ENCODE measurements around the gene SMARCA2.
A peak's percentile ranks its signal among the peaks of the same experiment; 100 is the strongest.

Gene SMARCA2

GRCh38 chr9:2014696-2015580, at the start of gene SMARCA2:
Gene SMARCA2, plus strand, starts transcription at chr9:2015347. Its CDS starts 13,676 bp downstream, at chr9:2029023.
- peak; percentile 69 to 98 (median 96) for DNase-seq

- DNase-seq = no peak
Measured at GRCh38 chr9:1966725-1967366, 48.3 kb upstream of the SMARCA2 start.

- no peak for DNase-seq
Measured at GRCh38 chr9:1969160-1969559, 46.0 kb upstream of the SMARCA2 start.

- DNase-seq = no peak
Measured at GRCh38 chr9:1969898-1970297, 45.2 kb upstream of the SMARCA2 start.

- no peak for DNase-seq
Measured at GRCh38 chr9:1972672-1973071, 42.5 kb upstream of the SMARCA2 start.

- DNase-seq = no peak
Measured at GRCh38 chr9:1977026-1977425, 38.1 kb upstream of the SMARCA2 start.

GRCh38 chr9:1978941-1979340, 36.2 kb upstream of the SMARCA2 start:
- DNase-seq = no peak

- DNase-seq = no peak
Measured at GRCh38 chr9:1979741-1980367, 35.3 kb upstream of the SMARCA2 start.

GRCh38 chr9:1980387-1980786, 34.8 kb upstream of the SMARCA2 start:
- no peak for DNase-seq

GRCh38 chr9:1982074-1982473, 33.1 kb upstream of the SMARCA2 start:
- DNase-seq = no peak

GRCh38 chr9:1986341-1986740, 28.8 kb upstream of the SMARCA2 start:
- DNase-seq = no peak

- no peak for DNase-seq
Measured at GRCh38 chr9:1989500-1989899, 25.6 kb upstream of the SMARCA2 start.

- DNase-seq = no peak
Measured at GRCh38 chr9:1994180-1994579, 21.0 kb upstream of the SMARCA2 start.

GRCh38 chr9:1995084-1995483, 20.1 kb upstream of the SMARCA2 start:
- no peak for DNase-seq

GRCh38 chr9:1996156-1996555, 19.0 kb upstream of the SMARCA2 start:
- no peak for DNase-seq

GRCh38 chr9:1997646-1998045, 17.5 kb upstream of the SMARCA2 start:
- no peak for DNase-seq

GRCh38 chr9:1998111-1998510, 17.0 kb upstream of the SMARCA2 start:
- DNase-seq = no peak

GRCh38 chr9:2000314-2000713, 14.8 kb upstream of the SMARCA2 start:
- no peak for DNase-seq

- no peak for DNase-seq
Measured at GRCh38 chr9:2008372-2008771, 6.8 kb upstream of the SMARCA2 start.

GRCh38 chr9:2012347-2012746, 2.8 kb upstream of the SMARCA2 start:
- DNase-seq = no peak

GRCh38 chr9:2013743-2014475, 1.2 kb upstream of the SMARCA2 start:
- DNase-seq = peak in 2 of 51 donors; percentile 2 to 40
